HepG2 (cell line): ENCODE measurements around the gene PRM2. TPM values are rescaled to one million over a fixed set of nuclear protein-coding genes. Genes with fewer than 3 reads are reported as not detected.

Source experiments
- DMAP1 ChIP-seq: IDR thresholded peaks from 2 replicates; pipeline ENCODE4 v1.6.1; 2016
- ESRRA ChIP-seq: sonication (generic); formaldehyde crosslinking; IDR thresholded peaks from 2 replicates; pipeline ENCODE4 v1.5.1; 2020; ENCODE audit warnings: mild to moderate bottlenecking, low read depth, missing genetic modification reagents
- FIP1L1 ChIP-seq: fragments of 200-400 bp; formaldehyde crosslinking; IDR thresholded peaks from 2 replicates; pipeline ENCODE4 v1.6.1; 2018; ENCODE audit warnings: low read depth, mild to moderate bottlenecking, low read length, moderate library complexity, borderline replicate concordance; ENCODE audit not compliant: insufficient read depth
- KDM4B ChIP-seq: sonication (generic); formaldehyde crosslinking; IDR thresholded peaks from 2 replicates; pipeline ENCODE4 v1.4.0; 2020; ENCODE audit warnings: missing genetic modification reagents
- POGZ ChIP-seq: sonication (generic); formaldehyde crosslinking; IDR thresholded peaks from 2 replicates; pipeline ENCODE4 v1.4.0; 2020; ENCODE audit warnings: mild to moderate bottlenecking, missing genetic modification reagents
- PRDM15 ChIP-seq: sonication (generic); formaldehyde crosslinking; IDR thresholded peaks from 2 replicates; pipeline ENCODE4 v1.4.0; 2020; ENCODE audit warnings: missing genetic modification reagents
- PRMT3 ChIP-seq: sonication (generic); formaldehyde crosslinking; IDR thresholded peaks from 2 replicates; pipeline ENCODE4 v1.8.1; 2022; ENCODE audit warnings: low read depth, mild to moderate bottlenecking, moderate library complexity, missing genetic modification reagents, borderline replicate concordance
- RAD51 ChIP-seq: fragments of 450-650 bp; IDR thresholded peaks from 2 replicates; pipeline ENCODE4 v1.6.1; 2016; ENCODE audit warnings: borderline replicate concordance
- SATB2 ChIP-seq: sonication (generic); formaldehyde crosslinking; IDR thresholded peaks from 2 replicates; pipeline ENCODE4 v1.5.0; 2020; ENCODE audit warnings: missing genetic modification reagents
- TBX3 ChIP-seq: fragments of 450-650 bp; IDR thresholded peaks from 2 replicates; pipeline ENCODE4 v1.6.1; 2017; ENCODE audit warnings: antibody characterized with exemption, mild to moderate bottlenecking, inconsistent platforms, borderline replicate concordance
- ZEB1 ChIP-seq: IDR thresholded peaks from 2 replicates; pipeline ENCODE4 v1.6.1; 2012; ENCODE audit warnings: mild to moderate bottlenecking, low read depth, inconsistent platforms; ENCODE audit not compliant: insufficient replicate concordance
- ZFP37 ChIP-seq: sonication (generic); formaldehyde crosslinking; IDR thresholded peaks from 2 replicates; pipeline ENCODE4 v1.4.0; 2020; ENCODE audit warnings: missing genetic modification reagents, borderline replicate concordance
- ZNF124 ChIP-seq: sonication (generic); formaldehyde crosslinking; IDR thresholded peaks from 2 replicates; pipeline ENCODE4 v1.4.0; 2020; ENCODE audit warnings: missing genetic modification reagents
- ZNF484 ChIP-seq: sonication (generic); formaldehyde crosslinking; IDR thresholded peaks from 2 replicates; pipeline ENCODE4 v1.5.1; 2020; ENCODE audit warnings: mild to moderate bottlenecking, low read depth, missing genetic modification reagents, borderline replicate concordance
- ZNF543 ChIP-seq: sonication (generic); formaldehyde crosslinking; IDR thresholded peaks from 2 replicates; pipeline ENCODE4 v1.4.0; 2020; ENCODE audit warnings: mild to moderate bottlenecking, missing genetic modification reagents
- ZNF766 ChIP-seq: sonication (generic); formaldehyde crosslinking; IDR thresholded peaks from 2 replicates; pipeline ENCODE4 v1.5.0; 2020; ENCODE audit warnings: missing genetic modification reagents, borderline replicate concordance
- ZNF788 ChIP-seq: sonication (generic); formaldehyde crosslinking; IDR thresholded peaks from 2 replicates; pipeline ENCODE4 v1.5.0; 2020; ENCODE audit warnings: mild to moderate bottlenecking, missing genetic modification reagents, borderline replicate concordance
- polyA plus RNA-seq, 8 experiments: library from polyadenylated mRNA; depleted of rRNA in 3 of 8; stranded (reverse) in 7 of 8; unstranded in 1 of 8; fragments of >200 nt; fragmentation: Illumina TruSeq in 4 of 8; extraction: Trizol in 4 of 8; gene quantifications; 2 replicates each; pipeline versions ENCODE4 v1.2.1 to v1.2.3, GENCODE V29; 2011 to 2016; ENCODE audit warnings: low read depth in 4 of 8, missing spikeins in 1 of 8, mixed read lengths in 1 of 8; ENCODE audit not compliant: insufficient read depth in 1 of 8
- total RNA-seq, 5 experiments: library from RNA; depleted of rRNA; stranded (reverse); fragments of >200 nt; fragmentation: Illumina TruSeq; extraction: Trizol; gene quantifications; 2 replicates each; pipeline ENCODE4 v1.2.3, GENCODE V29; 2016; ENCODE audit warnings: low read depth in 1 of 5
- TF ChIP-seq, protein P1 (sequence below): sonication (generic); formaldehyde crosslinking; IDR thresholded peaks from 2 replicates; pipeline ENCODE4 v1.4.0; 2020; ENCODE audit warnings: missing genetic modification reagents, low read depth, mild to moderate bottlenecking, borderline replicate concordance
- TF ChIP-seq, protein P2 (sequence below): sonication (generic); formaldehyde crosslinking; IDR thresholded peaks from 2 replicates; pipeline ENCODE4 v1.5.1; 2020; ENCODE audit warnings: missing genetic modification reagents, mild to moderate bottlenecking, borderline replicate concordance
- TF ChIP-seq, protein P3 (sequence below): sonication (generic); formaldehyde crosslinking; IDR thresholded peaks from 2 replicates; pipeline ENCODE4 v1.8.1; 2023; ENCODE audit warnings: mild to moderate bottlenecking, missing genetic modification reagents, borderline replicate concordance

The PRM2 gene
- total and polyA plus RNA-seq, 2 of the 13 experiments (the other 11 are each of a cell fraction or from before 2014, with no cell fraction given): 0.54 TPM; not detected in 1

GRCh38 chr16:11257131-11257938, 18.9 kb downstream of the PRM2 start (continued):
- TF ChIP-seq, protein P1, sequence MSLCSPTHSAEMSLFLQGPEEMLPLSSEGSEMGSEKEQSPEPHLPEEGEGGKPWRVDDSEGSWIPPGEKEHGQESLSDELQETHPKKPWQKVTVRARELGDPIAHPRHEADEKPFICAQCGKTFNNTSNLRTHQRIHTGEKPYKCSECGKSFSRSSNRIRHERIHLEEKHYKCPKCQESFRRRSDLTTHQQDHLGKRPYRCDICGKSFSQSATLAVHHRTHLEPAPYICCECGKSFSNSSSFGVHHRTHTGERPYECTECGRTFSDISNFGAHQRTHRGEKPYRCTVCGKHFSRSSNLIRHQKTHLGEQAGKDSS: peak; percentile 94
- TF ChIP-seq DMAP1 (no peak), SATB2 (peak; percentile 91; the same call in 1 of the 2 replicates), PRMT3 (CRISPR knock-in tag) (peak; percentile 20; the same call in 1 of the 2 replicates), KDM4B (peak; percentile 41; the same call in 1 of the 2 replicates), ZEB1 (no peak), ZNF484 (CRISPR knock-in tag) (peak; percentile 43; the same call in 1 of the 2 replicates), ZNF124 (CRISPR knock-in tag) (no peak), ESRRA (CRISPR knock-in tag) (peak; percentile 75; the same call in 1 of the 2 replicates), POGZ (CRISPR knock-in tag) (peak; percentile 10), TBX3 (no peak), ZNF788 (CRISPR knock-in tag) (peak; percentile 82; the same call in 1 of the 2 replicates), ZFP37 (CRISPR knock-in tag) (peak; percentile 73), PRDM15 (CRISPR knock-in tag) (peak; percentile 88), ZNF766 (no peak; the same call in none of the 2 replicates), ZNF543 (CRISPR knock-in tag) (peak; percentile 76; the same call in 1 of the 2 replicates), FIP1L1 (0 out of 2 replicates have a peak, but pooled peaks have one; percentile 8), RAD51 (no peak)
- TF ChIP-seq, protein P2, sequence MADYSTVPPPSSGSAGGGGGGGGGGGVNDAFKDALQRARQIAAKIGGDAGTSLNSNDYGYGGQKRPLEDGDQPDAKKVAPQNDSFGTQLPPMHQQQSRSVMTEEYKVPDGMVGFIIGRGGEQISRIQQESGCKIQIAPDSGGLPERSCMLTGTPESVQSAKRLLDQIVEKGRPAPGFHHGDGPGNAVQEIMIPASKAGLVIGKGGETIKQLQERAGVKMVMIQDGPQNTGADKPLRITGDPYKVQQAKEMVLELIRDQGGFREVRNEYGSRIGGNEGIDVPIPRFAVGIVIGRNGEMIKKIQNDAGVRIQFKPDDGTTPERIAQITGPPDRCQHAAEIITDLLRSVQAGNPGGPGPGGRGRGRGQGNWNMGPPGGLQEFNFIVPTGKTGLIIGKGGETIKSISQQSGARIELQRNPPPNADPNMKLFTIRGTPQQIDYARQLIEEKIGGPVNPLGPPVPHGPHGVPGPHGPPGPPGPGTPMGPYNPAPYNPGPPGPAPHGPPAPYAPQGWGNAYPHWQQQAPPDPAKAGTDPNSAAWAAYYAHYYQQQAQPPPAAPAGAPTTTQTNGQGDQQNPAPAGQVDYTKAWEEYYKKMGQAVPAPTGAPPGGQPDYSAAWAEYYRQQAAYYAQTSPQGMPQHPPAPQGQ (CRISPR knock-in tag): peak; percentile 40; the same call in 1 of the 2 replicates
- TF ChIP-seq, protein P3, sequence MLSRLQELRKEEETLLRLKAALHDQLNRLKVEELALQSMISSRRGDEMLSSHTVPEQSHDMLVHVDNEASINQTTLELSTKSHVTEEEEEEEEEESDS (CRISPR knock-in tag): no peak; the same call in 1 of the 2 replicates
